Fibroblast of mammary gland (primary cell): ENCODE data around the gene GNB1L.

ENCODE experiments used
- DNase-seq: peaks from one replicate; pipeline ENCODE4 v3.0.0-alpha.2; 2010; ENCODE audit warnings: low read depth
- H3K4me3 ChIP-seq: 2 replicates; pipeline ENCODE4 v1.5.1; 2011; ENCODE audit warnings: low read depth, mild to moderate bottlenecking, low read length, moderate library complexity; ENCODE audit not compliant: control insufficient read depth
- TF ChIP-seq, protein P1 (sequence below): conservative IDR thresholded peaks from 2 replicates; pipeline ENCODE4 v1.5.1; 2011; ENCODE audit warnings: low read depth, low read length, inconsistent platforms; ENCODE audit not compliant: control insufficient read depth, insufficient read depth

Gene GNB1L

DNA sequence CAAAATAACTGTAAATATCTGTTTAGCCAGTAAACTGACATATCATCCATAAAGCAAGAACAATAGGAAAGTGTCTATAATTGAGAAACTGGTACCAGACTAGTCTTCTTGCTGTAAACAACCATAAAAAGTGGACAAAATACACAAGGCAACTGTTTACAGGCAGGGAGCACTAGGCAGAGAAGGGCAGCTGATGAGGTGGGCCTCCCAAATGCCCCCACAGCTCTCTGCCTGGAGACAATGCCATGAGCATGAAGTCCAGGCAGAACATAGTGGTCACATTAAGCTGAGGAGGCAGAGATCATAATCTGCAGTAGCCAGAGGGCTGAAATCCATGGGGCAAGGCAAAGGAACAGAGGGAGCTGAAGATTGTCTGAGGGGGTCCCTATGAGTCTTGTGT, 63.4 kb downstream of the GNB1L start:
- TF ChIP-seq, protein P1, sequence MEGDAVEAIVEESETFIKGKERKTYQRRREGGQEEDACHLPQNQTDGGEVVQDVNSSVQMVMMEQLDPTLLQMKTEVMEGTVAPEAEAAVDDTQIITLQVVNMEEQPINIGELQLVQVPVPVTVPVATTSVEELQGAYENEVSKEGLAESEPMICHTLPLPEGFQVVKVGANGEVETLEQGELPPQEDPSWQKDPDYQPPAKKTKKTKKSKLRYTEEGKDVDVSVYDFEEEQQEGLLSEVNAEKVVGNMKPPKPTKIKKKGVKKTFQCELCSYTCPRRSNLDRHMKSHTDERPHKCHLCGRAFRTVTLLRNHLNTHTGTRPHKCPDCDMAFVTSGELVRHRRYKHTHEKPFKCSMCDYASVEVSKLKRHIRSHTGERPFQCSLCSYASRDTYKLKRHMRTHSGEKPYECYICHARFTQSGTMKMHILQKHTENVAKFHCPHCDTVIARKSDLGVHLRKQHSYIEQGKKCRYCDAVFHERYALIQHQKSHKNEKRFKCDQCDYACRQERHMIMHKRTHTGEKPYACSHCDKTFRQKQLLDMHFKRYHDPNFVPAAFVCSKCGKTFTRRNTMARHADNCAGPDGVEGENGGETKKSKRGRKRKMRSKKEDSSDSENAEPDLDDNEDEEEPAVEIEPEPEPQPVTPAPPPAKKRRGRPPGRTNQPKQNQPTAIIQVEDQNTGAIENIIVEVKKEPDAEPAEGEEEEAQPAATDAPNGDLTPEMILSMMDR, result no peak
- DNase-seq, result no peak
- H3K4me3 ChIP-seq, result no peak overlapping the region

DNA sequence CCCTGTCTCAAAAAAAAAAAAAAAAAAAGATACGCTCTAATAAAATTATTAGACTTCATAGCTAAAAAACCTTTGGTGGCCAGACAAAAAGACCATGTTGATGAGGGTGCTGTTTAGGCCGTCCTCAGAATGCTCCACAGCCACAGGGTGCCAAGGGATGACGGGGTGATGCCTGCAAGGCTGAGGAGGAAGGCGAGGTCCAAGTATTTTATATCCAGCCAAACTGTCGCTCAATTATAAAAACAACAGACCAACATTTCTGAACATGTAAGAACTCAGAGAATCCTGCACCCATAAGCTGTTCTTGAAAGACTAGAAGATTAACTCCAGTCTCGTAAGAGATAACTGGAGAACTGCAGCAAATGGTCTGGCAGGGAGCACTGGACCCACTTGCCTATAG, 64.8 kb downstream of the GNB1L start:
- DNase-seq, result no peak
- no peak overlapping the region for H3K4me3 ChIP-seq
- TF ChIP-seq, protein P1, result no peak

DNA sequence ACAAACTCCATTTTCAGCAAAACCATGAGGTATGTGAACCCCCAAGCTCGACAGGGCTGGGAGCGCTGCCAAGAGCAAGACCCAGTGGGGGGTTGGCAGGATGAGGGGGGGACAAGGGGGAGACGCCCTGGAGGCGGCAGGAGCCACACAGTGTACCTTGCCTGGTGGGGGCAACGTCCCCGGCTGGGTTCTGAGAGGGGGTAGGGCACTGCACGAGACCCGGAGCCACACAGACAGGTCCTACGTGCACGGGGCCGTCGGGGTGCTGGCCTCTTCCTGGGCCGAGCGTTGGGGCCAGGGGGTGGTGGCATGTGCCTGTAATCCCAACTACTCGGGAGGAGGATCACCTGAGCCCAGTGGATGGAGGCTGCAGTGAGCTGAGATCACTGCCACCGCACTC, 65.3 kb downstream of the GNB1L start:
- DNase-seq, result no peak
- H3K4me3 ChIP-seq, result no peak overlapping the region
- TF ChIP-seq, protein P1, result no peak

DNA sequence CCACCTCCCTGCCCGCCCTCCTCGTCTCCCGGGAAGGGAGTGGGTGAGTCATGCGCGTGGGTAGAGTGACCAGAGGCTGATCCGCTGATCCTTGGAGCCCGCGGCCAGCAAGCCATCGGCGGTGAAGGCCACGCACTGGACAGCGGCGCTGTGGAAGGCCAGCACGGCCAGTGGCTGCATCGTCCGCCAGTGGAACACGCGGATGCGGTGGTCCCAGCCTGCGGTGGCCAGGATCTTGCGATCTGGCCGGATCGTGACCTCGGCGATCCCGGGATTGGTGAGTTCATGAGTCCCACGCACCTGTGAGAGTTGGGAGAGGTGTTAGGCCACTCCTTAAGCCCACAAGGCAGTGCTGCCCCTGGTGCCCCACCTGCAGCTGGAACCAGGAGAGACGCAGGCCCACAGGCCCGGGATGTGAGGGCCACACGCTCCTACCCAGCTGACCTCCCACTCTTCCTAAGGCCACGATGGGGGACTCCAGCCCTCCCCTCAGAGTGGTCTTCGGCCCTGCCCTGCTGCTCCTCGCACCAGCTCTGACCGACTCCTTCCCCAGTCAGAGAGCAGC, 65.9 kb downstream of the GNB1L start:
- DNase-seq, result no peak
- H3K4me3 ChIP-seq, result no peak overlapping the region
- TF ChIP-seq, protein P1, result no peak

DNA sequence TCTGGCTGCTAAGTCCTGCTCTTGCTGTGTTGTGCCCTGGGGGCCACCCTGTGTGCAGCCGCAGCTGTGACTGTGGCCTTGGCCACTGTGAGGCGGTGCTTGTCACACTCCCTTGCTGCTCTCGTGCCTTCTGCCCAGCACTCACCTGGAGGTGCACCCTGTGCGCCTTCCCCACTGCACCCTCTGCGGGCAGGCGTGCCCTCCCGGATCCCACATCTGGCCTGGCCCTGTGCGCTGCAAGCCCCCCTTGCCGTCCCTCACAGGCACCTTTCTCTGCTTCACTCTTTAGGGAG, 66.9 kb downstream of the GNB1L start:
- no peak overlapping the region for H3K4me3 ChIP-seq
- no peak for DNase-seq
- TF ChIP-seq, protein P1, result no peak

DNA sequence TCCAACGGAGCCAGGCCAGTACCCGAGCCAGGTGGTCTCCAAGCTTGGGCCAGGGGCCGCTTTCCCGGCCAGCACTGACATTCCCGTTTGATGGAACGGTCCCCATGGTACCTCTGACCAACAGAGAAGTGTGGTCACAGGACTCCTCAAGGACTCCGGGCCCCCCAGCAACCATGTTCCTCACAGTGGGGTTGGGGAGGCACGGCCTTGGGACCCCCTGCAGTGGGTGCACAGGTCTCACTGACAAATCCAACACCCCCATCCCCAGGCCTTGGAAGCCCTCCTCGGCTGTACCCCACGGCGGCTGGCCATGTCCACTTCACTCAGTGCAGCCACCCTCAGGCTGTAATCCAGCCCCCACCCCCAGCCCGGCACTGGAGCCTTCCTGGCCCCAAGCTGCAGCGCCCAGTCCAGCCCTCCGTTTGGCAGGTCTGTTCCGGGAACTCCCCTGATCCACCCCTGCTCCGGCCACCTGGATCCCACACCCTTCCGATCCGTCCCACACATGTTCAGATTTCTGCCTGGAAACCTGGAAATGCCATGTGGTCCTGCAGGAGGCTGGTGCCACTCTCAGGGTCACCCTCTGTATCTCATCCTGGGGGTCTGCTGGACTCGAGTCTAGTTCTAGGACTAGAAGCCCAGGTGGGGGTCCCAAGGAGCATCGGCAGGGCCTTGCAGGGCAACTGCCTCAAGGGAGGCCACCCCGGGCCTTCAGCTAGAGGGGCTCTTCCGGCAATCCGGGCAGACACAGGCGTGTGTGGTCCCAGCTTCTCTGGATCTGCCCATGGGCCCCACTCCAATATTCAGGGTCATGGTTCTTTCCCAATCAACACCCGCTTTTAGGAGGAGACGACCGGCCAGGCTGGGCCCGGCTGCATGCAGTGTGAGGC, 67.5 kb downstream of the GNB1L start:
- TF ChIP-seq, protein P1, result no peak
- no peak for DNase-seq
- H3K4me3 ChIP-seq, result no peak overlapping the region
